GM20000 (cell line): Measurements from ENCODE around the gene OR6C75.

Experiments used
- DNase-seq: peaks from one replicate; pipeline ENCODE4 v3.0.0; 2012; ENCODE audit warnings: low spot score
- TF ChIP-seq, protein P1 (sequence below): IDR thresholded peaks from 2 replicates; pipeline ENCODE4 v1.5.1; 2012; ENCODE audit warnings: mild to moderate bottlenecking, control low read depth; ENCODE audit errors: extremely low read depth, missing control alignments

The OR6C75 gene

DNA sequence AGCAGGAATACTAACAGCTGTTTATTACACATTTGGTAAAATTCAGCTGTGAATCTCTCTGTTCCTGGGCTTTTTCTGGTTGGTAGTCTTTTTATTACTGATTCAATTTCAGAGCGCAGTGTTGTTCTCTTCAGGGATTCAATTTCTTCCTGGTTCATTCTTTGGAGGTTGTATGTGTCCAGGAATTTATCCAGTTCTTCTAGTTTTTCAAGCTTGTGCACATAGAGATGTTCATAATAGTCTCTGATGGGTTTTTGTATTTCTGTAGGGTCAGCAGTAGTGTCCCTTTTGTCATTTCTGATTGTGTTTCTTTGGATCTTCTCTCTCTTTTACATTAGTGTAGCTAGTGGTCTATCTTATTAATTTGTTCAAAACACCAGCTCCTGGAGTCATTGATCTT lies 54.2 kb downstream of the OR6C75 start:
- DNase-seq: no peak
- TF ChIP-seq, protein P1, sequence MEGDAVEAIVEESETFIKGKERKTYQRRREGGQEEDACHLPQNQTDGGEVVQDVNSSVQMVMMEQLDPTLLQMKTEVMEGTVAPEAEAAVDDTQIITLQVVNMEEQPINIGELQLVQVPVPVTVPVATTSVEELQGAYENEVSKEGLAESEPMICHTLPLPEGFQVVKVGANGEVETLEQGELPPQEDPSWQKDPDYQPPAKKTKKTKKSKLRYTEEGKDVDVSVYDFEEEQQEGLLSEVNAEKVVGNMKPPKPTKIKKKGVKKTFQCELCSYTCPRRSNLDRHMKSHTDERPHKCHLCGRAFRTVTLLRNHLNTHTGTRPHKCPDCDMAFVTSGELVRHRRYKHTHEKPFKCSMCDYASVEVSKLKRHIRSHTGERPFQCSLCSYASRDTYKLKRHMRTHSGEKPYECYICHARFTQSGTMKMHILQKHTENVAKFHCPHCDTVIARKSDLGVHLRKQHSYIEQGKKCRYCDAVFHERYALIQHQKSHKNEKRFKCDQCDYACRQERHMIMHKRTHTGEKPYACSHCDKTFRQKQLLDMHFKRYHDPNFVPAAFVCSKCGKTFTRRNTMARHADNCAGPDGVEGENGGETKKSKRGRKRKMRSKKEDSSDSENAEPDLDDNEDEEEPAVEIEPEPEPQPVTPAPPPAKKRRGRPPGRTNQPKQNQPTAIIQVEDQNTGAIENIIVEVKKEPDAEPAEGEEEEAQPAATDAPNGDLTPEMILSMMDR: no peak
